ENCODE data around the gene CCL23. TPM values are rescaled to one million over a fixed set of nuclear protein-coding genes. Genes with fewer than 3 reads are reported as not detected.
"Not testable (repeated sequence)": the region's sequence is repeated elsewhere in the genome, so short reads cannot be mapped to it uniquely, and the experiment has no call there.

CCL23 gene
- total RNA-seq, 1 donor from 2014 or later: not detected

GRCh38 chr17:35998018-35998545, 19.7 kb downstream of the CCL23 start:
- DNase-seq: no peak
- Mint-ChIP-seq H3K27me3 (peaks cover 24% of the 10 kb centered on the region), H3K36me3 (ENCODE audit: low read depth) (no peaks in the 10 kb centered on the region), H3K9me3 (no peaks in the 10 kb centered on the region), H3K27ac (no peak overlapping the region), H3K4me3 (no peak overlapping the region), H3K4me1 (no peaks in the 10 kb centered on the region)
- intact Hi-C loops (cut with micrococcal nuclease): no loop called here

GRCh38 chr17:35995346-35995745, 22.4 kb downstream of the CCL23 start:
- H3K9me3 Mint-ChIP-seq; H3K4me1 Mint-ChIP-seq; H3K36me3 Mint-ChIP-seq (ENCODE audit: low read depth); H3K4me3 Mint-ChIP-seq; DNase-seq; H3K27ac Mint-ChIP-seq; intact Hi-C loops (cut with micrococcal nuclease): not testable (repeated sequence)
- peaks cover 22% of the 10 kb centered on the region for H3K27me3 Mint-ChIP-seq

DNA sequence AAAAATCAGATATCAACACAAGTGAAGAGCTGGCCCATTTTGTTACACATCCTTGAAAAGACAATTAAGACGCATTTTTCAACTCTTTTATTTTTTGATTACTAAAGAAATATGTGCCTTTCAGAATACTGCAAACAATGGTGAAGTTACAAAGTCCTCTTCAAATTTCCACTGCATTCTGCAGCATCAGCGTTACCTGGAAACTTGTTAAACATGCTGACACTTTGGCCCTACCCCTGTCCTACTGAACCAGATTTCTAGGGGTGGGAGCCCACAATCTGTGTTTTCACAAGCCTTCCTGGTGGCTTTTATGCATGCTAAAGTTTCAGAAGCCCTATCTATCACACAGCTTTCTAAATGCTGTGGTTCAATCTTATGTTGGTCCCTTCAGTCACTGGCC, 26.7 kb downstream of the CCL23 start:
- peaks cover 27% of the 10 kb centered on the region for H3K27me3 Mint-ChIP-seq
- intact Hi-C loops (cut with micrococcal nuclease): no loop called here
- no peaks in the 10 kb centered on the region for H3K36me3 Mint-ChIP-seq (ENCODE audit: low read depth)
- no peaks in the 10 kb centered on the region for H3K9me3 Mint-ChIP-seq
- no peak for DNase-seq
- no peak overlapping the region for H3K4me3 Mint-ChIP-seq
- H3K4me1 Mint-ChIP-seq: no peaks in the 10 kb centered on the region
- no peak overlapping the region for H3K27ac Mint-ChIP-seq

GRCh38 chr17:35988164-35988563, 29.6 kb downstream of the CCL23 start:
- intact Hi-C loops (cut with micrococcal nuclease): no loop called here

DNA sequence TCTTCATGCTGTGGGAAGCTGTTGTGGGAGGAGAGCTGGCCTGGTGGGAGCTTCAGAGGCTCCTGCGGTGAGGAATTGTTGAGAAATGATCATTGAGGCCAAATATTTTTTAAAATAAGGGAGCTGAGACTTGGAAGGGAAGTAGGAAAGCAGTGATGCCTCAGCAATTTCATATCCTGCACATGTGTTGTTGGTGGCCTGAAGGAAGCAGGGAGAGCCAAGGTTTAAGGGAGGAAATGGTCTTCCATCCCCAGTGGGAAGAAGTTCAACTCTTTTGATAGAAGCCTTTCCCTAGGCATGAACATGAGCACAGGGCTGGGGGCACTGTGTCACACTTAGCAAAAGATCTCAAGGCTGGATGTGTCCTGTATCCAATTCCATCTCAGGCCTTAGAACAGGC, 31.1 kb downstream of the CCL23 start, which contains the start of gene CCL14:
CCL14 (minus strand) TSS at position 87 of the 400 bp plus-strand sequence; CDS start at position 7, 80 bp downstream.
- DNase-seq: no peak
- Mint-ChIP-seq H3K4me3 (no peak within 1 kb of the TSS), H3K27me3 (peaks cover 10% of the 10 kb centered on the region), H3K9me3 (no peaks in the 10 kb centered on the region), H3K36me3 (ENCODE audit: low read depth) (no peaks in the 10 kb centered on the region), H3K27ac (no peak within 1 kb of the TSS), H3K4me1 (no peaks in the 10 kb centered on the region)
- intact Hi-C loops (cut with micrococcal nuclease): no loop called here

More at GRCh38 chr17:35988164-35988563, 29.6 kb downstream of the CCL23 start:
- DNase-seq: no peak
- peaks cover 14% of the 10 kb centered on the region for H3K27me3 Mint-ChIP-seq
- no peaks in the 10 kb centered on the region for H3K9me3 Mint-ChIP-seq
- no peaks in the 10 kb centered on the region for H3K4me1 Mint-ChIP-seq
- H3K4me3 Mint-ChIP-seq: no peak overlapping the region
- no peaks in the 10 kb centered on the region for H3K36me3 Mint-ChIP-seq (ENCODE audit: low read depth)
- H3K27ac Mint-ChIP-seq: no peak overlapping the region

- Mint-ChIP-seq H3K4me1 (no peaks in the 10 kb centered on the region), H3K27ac (no peak overlapping the region)
- intact Hi-C loops (cut with micrococcal nuclease): no loop called here
Measured at GRCh38 chr17:35984140-35984539, 33.6 kb downstream of the CCL23 start.

GRCh38 chr17:35982409-35983191, 35.2 kb downstream of the CCL23 start:
- Mint-ChIP-seq H3K4me3 (no peak overlapping the region), H3K36me3 (ENCODE audit: low read depth) (no peaks in the 10 kb centered on the region), H3K27ac (no peak overlapping the region), H3K27me3 (peaks cover 8% of the 10 kb centered on the region), H3K9me3 (no peaks in the 10 kb centered on the region), H3K4me1 (no peaks in the 10 kb centered on the region)
- intact Hi-C loops (cut with micrococcal nuclease): no loop called here
- DNase-seq: no peak

More at GRCh38 chr17:35984140-35984539, 33.6 kb downstream of the CCL23 start:
- Mint-ChIP-seq H3K27me3 (peaks cover 10% of the 10 kb centered on the region), H3K4me3 (no peak overlapping the region), H3K36me3 (ENCODE audit: low read depth) (no peaks in the 10 kb centered on the region), H3K9me3 (no peaks in the 10 kb centered on the region)
- no peak for DNase-seq

DNA sequence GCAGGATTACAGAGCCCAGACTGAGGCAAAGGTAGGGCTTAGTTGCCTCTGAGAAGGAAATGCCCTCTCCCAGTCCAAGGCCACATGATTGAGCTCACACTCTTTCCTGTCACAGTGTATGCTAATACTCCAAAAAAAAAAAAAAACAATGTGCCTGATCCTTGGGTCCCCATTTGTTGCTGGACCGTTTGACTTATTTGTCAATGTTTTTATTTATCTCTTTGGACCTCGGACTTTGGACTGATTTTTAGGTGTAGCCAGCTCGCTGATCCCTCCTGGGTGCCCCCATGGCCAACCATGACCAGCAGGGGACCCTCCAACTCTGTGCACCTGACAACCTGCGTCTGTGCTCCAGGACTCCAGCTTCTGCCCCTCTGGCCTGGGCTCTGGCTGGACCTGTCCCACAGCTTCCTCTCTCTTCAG, 35.9 kb downstream of the CCL23 start:
- H3K9me3 Mint-ChIP-seq: no peaks in the 10 kb centered on the region
- H3K36me3 Mint-ChIP-seq (ENCODE audit: low read depth): no peaks in the 10 kb centered on the region

DNA sequence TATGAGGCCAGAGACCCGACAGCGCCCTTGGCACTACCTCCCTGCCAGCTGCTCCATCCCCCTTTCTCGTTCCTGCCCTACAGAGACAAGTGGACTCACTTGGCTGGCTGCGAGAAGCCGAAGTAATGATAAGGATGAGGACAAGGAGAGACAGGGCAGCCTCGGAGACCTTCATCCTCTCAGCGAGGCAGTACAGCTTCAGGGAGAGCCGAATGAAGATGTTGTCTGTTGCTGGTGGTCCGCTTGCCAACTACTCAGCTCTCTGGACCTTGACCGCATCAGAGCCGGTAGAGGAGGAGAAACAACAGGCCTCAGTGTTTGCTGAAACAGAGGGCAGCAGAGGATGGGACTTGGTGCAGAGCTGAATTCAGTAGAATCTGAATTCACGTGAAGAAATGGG, 36.5 kb downstream of the CCL23 start, which contains the start of gene CCL16:
CCL16 (minus strand) TSS at position 252 of the 400 bp plus-strand sequence; CDS start at position 175, 77 bp downstream.
- Mint-ChIP-seq H3K27me3 (peaks cover 10% of the 10 kb centered on the region), H3K36me3 (ENCODE audit: low read depth) (no peaks in the 10 kb centered on the region), H3K4me3 (no peak within 1 kb of the TSS), H3K27ac (no peak within 1 kb of the TSS), H3K4me1 (no peaks in the 10 kb centered on the region), H3K9me3 (no peaks in the 10 kb centered on the region)
- intact Hi-C loops (cut with micrococcal nuclease): no loop called here
- DNase-seq: no peak

More for the DNA sequence above, 35.9 kb downstream of the CCL23 start:
- Mint-ChIP-seq H3K4me3 (no peak overlapping the region), H3K27me3 (peaks cover 8% of the 10 kb centered on the region), H3K4me1 (no peaks in the 10 kb centered on the region), H3K27ac (no peak overlapping the region)
- DNase-seq: no peak
- intact Hi-C loops (cut with micrococcal nuclease): no loop called here

GRCh38 chr17:35978346-35978745, 39.4 kb downstream of the CCL23 start:
- DNase-seq: no peak
- peaks cover 10% of the 10 kb centered on the region for H3K27me3 Mint-ChIP-seq
- no peak overlapping the region for H3K27ac Mint-ChIP-seq
- H3K4me3 Mint-ChIP-seq: no peak overlapping the region
- intact Hi-C loops (cut with micrococcal nuclease): loop anchor here (5.0 kb wide), 1 partner anchor 504 kb away; no protein-coding TSS in a partner anchor
- H3K9me3 Mint-ChIP-seq: no peaks in the 10 kb centered on the region
- H3K4me1 Mint-ChIP-seq: no peaks in the 10 kb centered on the region
- H3K36me3 Mint-ChIP-seq (ENCODE audit: low read depth): no peaks in the 10 kb centered on the region

GRCh38 chr17:35977509-35977908, 40.3 kb downstream of the CCL23 start:
- DNase-seq: no peak
- Mint-ChIP-seq H3K9me3 (no peaks in the 10 kb centered on the region), H3K36me3 (ENCODE audit: low read depth) (no peaks in the 10 kb centered on the region), H3K4me3 (no peak overlapping the region), H3K27ac (no peak overlapping the region), H3K27me3 (peaks cover 10% of the 10 kb centered on the region), H3K4me1 (no peaks in the 10 kb centered on the region)
- intact Hi-C loops (cut with micrococcal nuclease): loop anchor here (5.0 kb wide), 1 partner anchor 505 kb away; no protein-coding TSS in a partner anchor

DNA sequence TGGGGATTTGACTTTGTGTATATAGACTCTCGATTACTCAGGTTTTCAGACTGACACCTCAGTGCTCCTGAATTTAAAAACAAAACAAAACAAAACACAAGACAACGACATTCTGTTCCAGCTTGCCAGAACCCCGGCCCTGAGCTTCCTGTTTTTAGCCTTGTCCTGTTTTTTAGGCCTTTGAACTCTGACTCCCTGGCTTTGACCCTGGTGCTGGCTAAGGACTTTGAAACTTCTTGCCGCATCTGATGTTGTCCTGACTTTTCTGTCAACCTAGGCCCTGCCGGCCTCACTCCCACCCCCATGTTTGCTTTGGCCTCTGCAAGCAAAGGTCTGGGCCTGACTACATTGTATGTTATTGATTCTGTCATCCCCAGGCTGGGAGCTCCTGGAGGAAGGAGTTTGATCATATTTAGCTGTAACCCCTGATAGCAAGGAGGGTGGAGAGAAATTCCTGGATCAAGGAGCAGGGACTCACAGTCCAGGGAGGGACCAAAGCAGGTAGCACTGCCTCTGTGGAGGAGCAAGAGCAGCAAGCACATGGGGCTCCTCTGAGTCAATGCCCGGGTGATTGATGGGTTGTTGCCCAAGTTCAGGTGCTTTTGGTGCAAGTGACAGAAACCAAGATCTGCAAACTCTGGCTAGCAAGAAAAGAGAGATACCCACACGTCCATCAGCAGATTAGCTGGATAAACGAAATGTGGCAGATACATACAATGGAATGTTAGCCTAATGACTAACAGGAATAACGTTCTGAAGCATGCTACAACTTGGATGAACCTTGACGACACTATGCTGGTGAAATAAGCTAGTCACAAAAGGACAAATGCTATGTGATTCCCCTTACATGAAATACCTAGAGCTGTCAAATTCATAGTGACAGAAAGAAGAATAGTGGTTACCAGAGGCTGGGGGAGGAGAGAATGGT, 44.2 kb downstream of the CCL23 start:
- peaks cover 5% of the 10 kb centered on the region for H3K4me1 Mint-ChIP-seq
- H3K36me3 Mint-ChIP-seq (ENCODE audit: low read depth): no peaks in the 10 kb centered on the region
- peaks cover 8% of the 10 kb centered on the region for H3K27me3 Mint-ChIP-seq
- DNase-seq: no peak
- H3K27ac Mint-ChIP-seq: no peak overlapping the region
- H3K9me3 Mint-ChIP-seq: no peaks in the 10 kb centered on the region
- no peak overlapping the region for H3K4me3 Mint-ChIP-seq
- intact Hi-C loops (cut with micrococcal nuclease): no loop called here

GRCh38 chr17:35972945-35973332, 44.8 kb downstream of the CCL23 start:
- intact Hi-C loops (cut with micrococcal nuclease): no loop called here

More at GRCh38 chr17:35972945-35973332, 44.8 kb downstream of the CCL23 start:
- Mint-ChIP-seq H3K36me3 (ENCODE audit: low read depth) (no peaks in the 10 kb centered on the region), H3K9me3 (no peaks in the 10 kb centered on the region), H3K4me1 (peaks cover 5% of the 10 kb centered on the region), H3K4me3 (no peak overlapping the region), H3K27ac (no peak overlapping the region), H3K27me3 (peaks cover 8% of the 10 kb centered on the region)
- no peak for DNase-seq

All from activated CD4-positive, alpha-beta T cell treated with anti-CD3 and anti-CD28 coated beads, Interleukin-2, amount 10 ng/mL, durations not matched to agents 24 days and 14 days (primary cell).